ENCODE data around the gene GRK6.

GRCh38 chr5:177414481-177414880 is 12.0 kb upstream of the GRK6 start:
- TF ChIP-seq CREB1 (CRISPR knock-in tag; IDR thresholded peaks at IDR 0.05; ENCODE audit: low read depth), result no peak
- no peak for TF ChIP-seq EZH2 (IDR thresholded peaks at IDR 0.05; ENCODE audit: low read depth, unreplicated experiment)
- TF ChIP-seq CTCF (conservative IDR thresholded peaks at IDR 0.05; ENCODE audit: low read depth in 2 of 2), result no peak

All from GM23338 (cell line).